OCI-LY1 (cell line): ENCODE results near the gene PLG.

ENCODE experiments used
- CTCF ChIP-seq: fragments of 200-600 bp; sonication (generic), shearing (Covaris generic); IDR thresholded peaks from 2 replicates; pipeline ENCODE4 v1.5.1; 2017; ENCODE audit warnings: mild to moderate bottlenecking, antibody characterized with exemption, low read length, moderate library complexity, mixed read lengths
- EZH2 ChIP-seq: fragments of 200-600 bp; sonication (generic), shearing (Covaris generic); IDR thresholded peaks from 2 replicates; pipeline ENCODE4 v1.8.0; 2017; ENCODE audit warnings: borderline replicate concordance, mixed run types, mild to moderate bottlenecking, antibody characterized with exemption, low read length, moderate library complexity, mixed read lengths

- TF ChIP-seq CTCF (no peak), EZH2 (no peak)
Observed at GRCh38 chr6:160685762-160686450, 16.1 kb upstream of the PLG start.
